Measurements from ENCODE around the gene LIN7C. TPM values are rescaled to one million over a fixed set of nuclear protein-coding genes. Genes with fewer than 3 reads are reported as not detected.

LIN7C gene
- total RNA-seq, 2 donors from 2014 or later: 30.0 to 48.7 TPM

DNA sequence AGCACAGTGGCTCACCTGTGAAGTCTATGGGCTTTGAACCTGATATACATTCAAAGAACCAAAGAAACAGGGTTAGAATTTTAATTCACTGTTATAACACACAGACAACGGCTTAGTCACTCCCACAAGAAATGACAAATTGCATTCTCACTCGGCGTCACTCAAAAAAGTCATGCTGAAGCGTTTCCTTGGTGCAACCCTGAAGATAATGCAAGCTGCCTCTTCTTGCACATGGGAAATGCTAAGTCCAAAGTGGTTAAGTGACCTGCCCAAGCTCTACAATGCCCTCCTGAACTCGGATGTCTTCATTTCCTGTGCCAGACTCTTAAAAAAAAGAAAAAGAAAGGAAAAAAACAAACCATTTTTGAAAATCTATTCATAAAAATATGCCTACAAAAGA is 44.0 kb downstream of the LIN7C start:
- H3K27me3 ChIP-seq (replicated peaks; ENCODE audit: insufficient read depth): no peaks in the 10 kb centered on the region
- intact Hi-C loops (cut with DNase I): no loop called here
- no peak for TF ChIP-seq POLR2A (IDR thresholded peaks at IDR 0.05)
- TF ChIP-seq POLR2AphosphoS5 (IDR thresholded peaks at IDR 0.05): no peak
- TF ChIP-seq CTCF (IDR thresholded peaks at IDR 0.05): no peak
- no peaks in the 10 kb centered on the region for H3K36me3 ChIP-seq
- no peak overlapping the region for H3K27ac ChIP-seq
- no peaks in the 10 kb centered on the region for H3K9me3 ChIP-seq
- WGBS: 87% methylated on average over 5 of the region's 5 CpGs
- no peak overlapping the region for H3K4me3 ChIP-seq
- no peak for DNase-seq (ENCODE audit: low spot score)
- H3K4me1 ChIP-seq (replicated peaks): no peaks in the 10 kb centered on the region

DNA sequence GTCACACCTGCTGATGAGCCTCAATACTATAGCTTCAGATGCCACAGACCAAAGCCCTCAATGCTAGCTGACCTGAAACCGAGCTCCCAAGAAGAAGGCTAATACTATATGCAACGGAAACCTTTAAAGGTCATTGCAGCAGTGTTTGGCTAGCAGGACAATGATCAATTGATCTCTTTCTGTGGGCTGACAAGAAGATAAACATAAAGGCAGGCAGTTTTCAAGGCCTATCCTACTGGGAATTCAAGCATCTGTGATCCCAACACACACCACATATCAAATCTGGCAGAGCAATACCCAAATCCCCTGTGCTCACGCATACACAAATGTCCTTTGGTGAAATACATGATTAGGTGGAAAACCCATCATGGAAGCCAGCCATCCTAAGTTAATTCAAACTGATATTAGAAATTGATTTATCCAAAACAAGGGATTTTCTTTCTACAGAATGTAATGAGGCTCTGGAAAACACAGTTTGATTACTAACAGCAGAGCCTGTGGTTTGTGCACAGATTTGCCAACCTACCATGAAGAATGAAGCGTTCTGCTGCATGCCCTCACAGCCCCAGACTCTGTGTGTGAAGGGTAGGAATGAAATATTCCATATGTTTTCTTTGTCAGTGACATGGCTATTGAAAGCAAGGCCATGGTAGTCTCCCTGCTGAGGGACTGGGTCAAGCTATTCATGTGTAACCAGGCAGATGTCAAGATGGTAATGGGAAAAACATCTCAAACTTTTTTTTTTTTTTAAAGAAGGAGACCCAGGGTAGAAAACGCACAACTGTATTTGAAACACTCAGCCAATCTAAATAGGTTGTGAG is 46.2 kb downstream of the LIN7C start:
- no peak for TF ChIP-seq CTCF (IDR thresholded peaks at IDR 0.05)
- no peak for TF ChIP-seq POLR2A (IDR thresholded peaks at IDR 0.05)
- no peak for TF ChIP-seq POLR2AphosphoS5 (IDR thresholded peaks at IDR 0.05)

DNA sequence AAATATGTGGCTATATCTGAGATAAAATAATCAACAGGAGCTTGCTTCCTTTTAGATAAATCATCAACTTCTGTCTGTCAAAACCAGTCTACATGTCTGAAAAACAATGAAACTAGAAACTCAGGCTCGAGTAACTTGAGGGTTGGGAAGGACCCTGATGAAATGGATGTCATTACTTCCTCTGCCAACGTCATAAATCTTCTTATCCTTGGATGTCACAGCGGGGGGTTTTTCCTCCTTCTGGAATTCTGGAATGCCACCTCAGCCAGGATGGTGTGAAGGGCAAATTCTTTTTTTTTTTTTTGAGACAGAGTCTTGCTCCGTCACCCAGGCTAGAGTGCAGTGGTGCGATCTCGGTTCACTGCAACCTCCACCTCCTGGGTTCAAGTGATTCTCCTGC is 47.4 kb downstream of the LIN7C start:
- no peak overlapping the region for H3K27ac ChIP-seq
- H3K4me3 ChIP-seq: no peak overlapping the region
- H3K9me3 ChIP-seq: no peaks in the 10 kb centered on the region
- 70% methylated on average over 6 of the region's 6 CpGs for WGBS
- no peaks in the 10 kb centered on the region for H3K27me3 ChIP-seq (replicated peaks; ENCODE audit: insufficient read depth)
- no peaks in the 10 kb centered on the region for H3K4me1 ChIP-seq (replicated peaks)
- no peak for DNase-seq (ENCODE audit: low spot score)
- intact Hi-C loops (cut with DNase I): no loop called here
- no peak for TF ChIP-seq POLR2A (IDR thresholded peaks at IDR 0.05)
- no peaks in the 10 kb centered on the region for H3K36me3 ChIP-seq

More for the DNA sequence above, 46.2 kb downstream of the LIN7C start:
- Histone ChIP-seq H3K4me3 (no peak overlapping the region), H3K27ac (no peak overlapping the region), H3K4me1 (replicated peaks) (no peaks in the 10 kb centered on the region), H3K9me3 (no peaks in the 10 kb centered on the region), H3K27me3 (replicated peaks; ENCODE audit: insufficient read depth) (no peaks in the 10 kb centered on the region), H3K36me3 (no peaks in the 10 kb centered on the region)
- WGBS: 93% methylated on average over 5 of the region's 5 CpGs
- DNase-seq (ENCODE audit: low spot score): no peak
- intact Hi-C loops (cut with DNase I): no loop called here

GRCh38 chr11:27458182-27458581 is 48.4 kb downstream of the LIN7C start:
- Histone ChIP-seq H3K36me3 (no peaks in the 10 kb centered on the region), H3K4me3 (no peak overlapping the region), H3K27me3 (replicated peaks; ENCODE audit: insufficient read depth) (no peaks in the 10 kb centered on the region), H3K4me1 (replicated peaks) (no peaks in the 10 kb centered on the region), H3K9me3 (no peaks in the 10 kb centered on the region), H3K27ac (no peak overlapping the region)
- intact Hi-C loops (cut with DNase I): no loop called here
- TF ChIP-seq CTCF (IDR thresholded peaks at IDR 0.05) (no peak), POLR2AphosphoS5 (IDR thresholded peaks at IDR 0.05) (no peak), POLR2A (IDR thresholded peaks at IDR 0.05) (no peak)
- DNase-seq (ENCODE audit: low spot score): no peak
- WGBS: 93% methylated on average over 2 of the region's 2 CpGs

DNA sequence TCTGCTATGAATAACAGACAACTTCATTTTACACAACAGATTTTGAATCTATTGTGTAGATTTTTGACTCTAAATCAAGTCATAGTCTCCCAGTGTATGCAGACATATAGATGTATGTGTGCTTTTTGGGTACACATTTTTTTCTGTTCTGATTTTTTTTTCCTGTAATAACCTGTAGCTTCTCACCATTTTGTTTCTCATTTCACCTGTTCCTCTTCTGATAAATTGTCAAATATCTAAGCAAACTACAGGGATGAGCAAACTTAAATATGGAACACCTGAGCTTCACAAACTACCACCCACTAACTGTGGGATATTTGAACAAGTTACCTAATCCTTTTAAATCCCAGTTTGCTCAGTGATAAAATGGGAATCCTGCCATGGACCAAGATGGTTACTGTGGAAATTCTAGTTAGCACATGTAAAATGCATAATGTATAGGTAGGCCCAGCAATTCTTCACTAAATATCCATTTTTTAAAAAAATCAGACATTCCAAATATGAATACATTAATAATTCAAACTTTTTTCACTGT is 49.7 kb downstream of the LIN7C start:
- intact Hi-C loops (cut with DNase I): no loop called here
- Histone ChIP-seq H3K9me3 (no peaks in the 10 kb centered on the region), H3K36me3 (no peaks in the 10 kb centered on the region), H3K4me1 (replicated peaks) (no peaks in the 10 kb centered on the region), H3K4me3 (no peak overlapping the region), H3K27me3 (replicated peaks; ENCODE audit: insufficient read depth) (no peaks in the 10 kb centered on the region), H3K27ac (no peak overlapping the region)
- no peak for TF ChIP-seq POLR2AphosphoS5 (IDR thresholded peaks at IDR 0.05)
- TF ChIP-seq POLR2A (IDR thresholded peaks at IDR 0.05): no peak
- TF ChIP-seq CTCF (IDR thresholded peaks at IDR 0.05): no peak
- DNase-seq (ENCODE audit: low spot score): no peak
